Trophoblast cell (in vitro differentiated cells and primary cell): ENCODE data around the gene FITM2.

Source experiments
- DNase-seq, 2 donors: peaks; one replicate each; pipeline ENCODE4 v3.0.0-alpha.2; 2016
- H2AFZ ChIP-seq: 2 replicates; pipeline ENCODE4 v1.6.1; 2013; ENCODE audit warnings: low read length, moderate library complexity, mild to moderate bottlenecking; ENCODE audit not compliant: insufficient read depth, poor library complexity
- H2AK5ac ChIP-seq: 2 replicates; pipeline ENCODE4 v1.6.1; 2013; ENCODE audit warnings: mild to moderate bottlenecking, low read length
- H2BK120ac ChIP-seq: 2 replicates; pipeline ENCODE4 v1.6.1; 2013; ENCODE audit warnings: low read length, mild to moderate bottlenecking, moderate library complexity; ENCODE audit not compliant: insufficient read depth, poor library complexity
- H2BK12ac ChIP-seq: 2 replicates; pipeline ENCODE4 v1.6.1; 2013; ENCODE audit warnings: mild to moderate bottlenecking, low read length, moderate library complexity
- H2BK5ac ChIP-seq: 2 replicates; pipeline ENCODE4 v1.6.1; 2013; ENCODE audit warnings: low read length, low read depth, moderate library complexity, mild to moderate bottlenecking; ENCODE audit not compliant: poor library complexity
- H3K14ac ChIP-seq: 2 replicates; pipeline ENCODE4 v1.6.1; 2013; ENCODE audit warnings: mild to moderate bottlenecking, low read length
- H3K18ac ChIP-seq: 2 replicates; pipeline ENCODE4 v1.6.1; 2013; ENCODE audit warnings: mild to moderate bottlenecking, low read length
- H3K23ac ChIP-seq: 2 replicates; pipeline ENCODE4 v1.6.1; 2013; ENCODE audit warnings: low read length
- H3K27ac ChIP-seq: 2 replicates; pipeline ENCODE4 v1.5.1; 2013; ENCODE audit warnings: low read depth, mild to moderate bottlenecking, inconsistent platforms, low read length, moderate library complexity
- H3K27me3 ChIP-seq: 2 replicates; pipeline ENCODE4 v1.6.1; 2013; ENCODE audit warnings: inconsistent platforms, mild to moderate bottlenecking, low read length, moderate library complexity; ENCODE audit not compliant: insufficient read depth
- H3K36me3 ChIP-seq, 2 experiments: 1 replicate in 1 of 2; 2 replicates in 1 of 2; pipeline ENCODE4 v1.6.1; 2013; ENCODE audit warnings: low read length in 2 of 2, mild to moderate bottlenecking in 2 of 2, moderate library complexity in 1 of 2; ENCODE audit not compliant: insufficient read depth in 2 of 2, control insufficient read depth in 1 of 2
- H3K4ac ChIP-seq: 2 replicates; pipeline ENCODE4 v1.6.1; 2013; ENCODE audit warnings: low read depth, mild to moderate bottlenecking, low read length, moderate library complexity
- H3K4me1 ChIP-seq, 2 experiments: 1 replicate in 1 of 2; 2 replicates in 1 of 2; pipeline ENCODE4 v1.6.1; 2013; ENCODE audit warnings: low read length in 2 of 2, mild to moderate bottlenecking in 2 of 2, moderate library complexity in 1 of 2; ENCODE audit not compliant: insufficient read depth in 2 of 2, control insufficient read depth in 1 of 2
- H3K4me2 ChIP-seq: 2 replicates; pipeline ENCODE4 v1.6.1; 2013; ENCODE audit warnings: inconsistent platforms, mild to moderate bottlenecking, low read length, moderate library complexity
- H3K4me3 ChIP-seq: 2 replicates; pipeline ENCODE4 v1.5.1; 2013; ENCODE audit warnings: mild to moderate bottlenecking, low read depth, low read length, inconsistent platforms
- H3K79me1 ChIP-seq: one replicate; pipeline ENCODE4 v1.6.1; 2013; ENCODE audit warnings: low read length
- H3K79me2 ChIP-seq: 2 replicates; pipeline ENCODE4 v1.6.1; 2013; ENCODE audit warnings: low read length, mild to moderate bottlenecking; ENCODE audit not compliant: control insufficient read depth, insufficient read depth, poor library complexity
- H3K9ac ChIP-seq: 2 replicates; pipeline ENCODE4 v1.6.1; 2013; ENCODE audit warnings: mild to moderate bottlenecking, low read length
- H3K9me3 ChIP-seq: 2 replicates; pipeline ENCODE4 v1.6.1; 2013; ENCODE audit warnings: low read depth, mild to moderate bottlenecking, control low read depth, inconsistent platforms, low read length; ENCODE audit not compliant: insufficient read depth
- H4K12ac ChIP-seq: 2 replicates; pipeline ENCODE4 v1.6.1; 2013; ENCODE audit warnings: low read depth, mild to moderate bottlenecking, low read length, moderate library complexity
- H4K8ac ChIP-seq: 2 replicates; pipeline ENCODE4 v1.6.1; 2013; ENCODE audit warnings: low read depth, mild to moderate bottlenecking, low read length, moderate library complexity
- H4K91ac ChIP-seq: one replicate; pipeline ENCODE4 v1.6.1; 2013; ENCODE audit warnings: low read depth, mild to moderate bottlenecking, low read length, moderate library complexity
- WGBS: extraction: QIAGEN DNeasy Blood & Tissue Kit; methylation state at CpG from one replicate; pipeline ENCODE4 v1.1.7; 2013; ENCODE audit warnings: missing lambda C conversion rate; ENCODE audit not compliant: insufficient read length, insufficient coverage; ENCODE audit errors: extremely low coverage; 5-methylcytosine and 5-hydroxymethylcytosine counted together

The FITM2 gene

DNA sequence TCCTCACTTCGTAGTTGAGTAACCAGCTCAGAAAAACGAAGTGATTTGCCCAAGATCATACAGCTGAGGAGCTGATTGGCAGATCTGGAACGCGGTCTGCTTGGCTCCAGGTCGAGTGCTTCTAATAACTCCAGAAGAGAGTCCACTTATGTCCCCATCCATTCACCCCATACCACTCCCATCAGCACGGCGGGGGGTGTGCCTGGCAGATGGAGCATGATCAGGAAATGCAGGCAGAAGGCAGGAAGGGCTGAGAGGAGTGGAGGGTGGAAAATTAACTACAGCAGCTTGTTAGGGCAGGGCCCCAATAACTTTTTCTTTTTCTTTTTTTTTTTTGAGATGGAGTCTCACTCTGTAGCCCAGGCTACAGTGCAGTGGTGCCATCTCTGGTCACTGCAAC lies 15.0 kb downstream of the FITM2 start:
- Histone ChIP-seq H3K4me2 (no peak overlapping the region), H2AK5ac (no peak overlapping the region), H4K12ac (no peak overlapping the region), H3K79me2 (no peaks in the 10 kb centered on the region), H3K9me3 (peaks cover 2% of the 10 kb centered on the region), H3K4ac (no peak overlapping the region), H3K36me3 (no peaks in the 10 kb centered on the region), H3K4me1 (peaks cover 4 to 6% of the 10 kb centered on the region in 2 experiments), H2BK120ac (no peak overlapping the region), H4K91ac (no peak overlapping the region), H3K4me3 (no peak overlapping the region), H3K23ac (no peak overlapping the region), H2BK12ac (no peak overlapping the region), H3K18ac (no peak overlapping the region), H3K79me1 (no peaks in the 10 kb centered on the region), H2AFZ (no peak overlapping the region), H4K8ac (no peak overlapping the region), H2BK5ac (no peak overlapping the region), H3K27me3 (no peaks in the 10 kb centered on the region), H3K9ac (no peak overlapping the region), H3K14ac (no peak overlapping the region), H3K27ac (no peak overlapping the region)
- WGBS = no CpG with 5 or more reads among the region's 7 CpGs
- DNase-seq = no peak

GRCh38 chr20:44291754-44292153 lies 19.2 kb downstream of the FITM2 start:
- WGBS = no CpG with 5 or more reads among the region's 7 CpGs
- Histone ChIP-seq H2BK120ac (no peak overlapping the region), H3K4me3 (no peak overlapping the region), H2AFZ (no peak overlapping the region), H3K9ac (no peak overlapping the region), H3K14ac (no peak overlapping the region), H3K79me2 (no peaks in the 10 kb centered on the region), H2BK5ac (no peak overlapping the region), H4K91ac (no peak overlapping the region), H3K9me3 (no peaks in the 10 kb centered on the region), H3K27me3 (no peaks in the 10 kb centered on the region), H2BK12ac (no peak overlapping the region), H3K18ac (no peak overlapping the region), H3K36me3 (no peaks in the 10 kb centered on the region), H3K27ac (no peak overlapping the region), H3K23ac (no peak overlapping the region), H4K8ac (no peak overlapping the region), H3K4me2 (no peak overlapping the region), H2AK5ac (no peak overlapping the region), H3K4ac (no peak overlapping the region), H3K79me1 (no peaks in the 10 kb centered on the region), H4K12ac (no peak overlapping the region), H3K4me1 (peaks cover 4 to 6% of the 10 kb centered on the region in 2 experiments)
- DNase-seq = no peak

DNA sequence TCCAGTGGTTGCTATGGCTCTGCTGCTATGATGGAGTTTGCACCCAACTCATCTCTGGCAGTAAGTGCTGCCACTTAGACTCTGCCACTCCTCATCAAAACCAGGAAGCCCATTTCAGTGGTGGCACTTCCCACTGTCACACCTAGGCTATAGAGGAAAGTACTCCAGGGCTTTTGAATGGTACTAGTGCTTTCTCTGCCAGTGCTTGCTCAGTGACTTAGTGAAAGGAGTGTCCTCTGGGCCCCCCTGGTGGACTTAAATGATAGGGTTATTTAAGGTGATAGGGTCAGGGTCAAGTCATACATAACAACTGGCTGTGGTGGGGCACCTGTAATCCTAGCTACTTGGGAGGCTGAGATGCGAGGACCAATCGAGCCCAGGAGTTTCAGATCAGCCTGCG lies 22.8 kb downstream of the FITM2 start:
- no peak overlapping the region for H2BK12ac ChIP-seq
- no peak overlapping the region for H4K8ac ChIP-seq
- no peak overlapping the region for H3K23ac ChIP-seq
- no peak for DNase-seq
- no peak overlapping the region for H2BK5ac ChIP-seq
- no peak overlapping the region for H2AFZ ChIP-seq
- no peak overlapping the region for H3K14ac ChIP-seq
- no peaks in the 10 kb centered on the region for H3K4me1 ChIP-seq
- H3K18ac ChIP-seq = no peak overlapping the region
- H3K9me3 ChIP-seq = no peaks in the 10 kb centered on the region
- no peak overlapping the region for H3K4ac ChIP-seq
- no peaks in the 10 kb centered on the region for H3K79me2 ChIP-seq
- H4K91ac ChIP-seq = no peak overlapping the region
- no peaks in the 10 kb centered on the region for H3K36me3 ChIP-seq
- no peaks in the 10 kb centered on the region for H3K27me3 ChIP-seq
- H2AK5ac ChIP-seq = no peak overlapping the region
- H3K27ac ChIP-seq = no peak overlapping the region
- no CpG with 5 or more reads among the region's 3 CpGs for WGBS
- H3K79me1 ChIP-seq = no peaks in the 10 kb centered on the region
- no peak overlapping the region for H3K4me3 ChIP-seq
- H3K4me2 ChIP-seq = no peak overlapping the region
- no peak overlapping the region for H4K12ac ChIP-seq
- no peak overlapping the region for H2BK120ac ChIP-seq
- H3K9ac ChIP-seq = no peak overlapping the region

DNA sequence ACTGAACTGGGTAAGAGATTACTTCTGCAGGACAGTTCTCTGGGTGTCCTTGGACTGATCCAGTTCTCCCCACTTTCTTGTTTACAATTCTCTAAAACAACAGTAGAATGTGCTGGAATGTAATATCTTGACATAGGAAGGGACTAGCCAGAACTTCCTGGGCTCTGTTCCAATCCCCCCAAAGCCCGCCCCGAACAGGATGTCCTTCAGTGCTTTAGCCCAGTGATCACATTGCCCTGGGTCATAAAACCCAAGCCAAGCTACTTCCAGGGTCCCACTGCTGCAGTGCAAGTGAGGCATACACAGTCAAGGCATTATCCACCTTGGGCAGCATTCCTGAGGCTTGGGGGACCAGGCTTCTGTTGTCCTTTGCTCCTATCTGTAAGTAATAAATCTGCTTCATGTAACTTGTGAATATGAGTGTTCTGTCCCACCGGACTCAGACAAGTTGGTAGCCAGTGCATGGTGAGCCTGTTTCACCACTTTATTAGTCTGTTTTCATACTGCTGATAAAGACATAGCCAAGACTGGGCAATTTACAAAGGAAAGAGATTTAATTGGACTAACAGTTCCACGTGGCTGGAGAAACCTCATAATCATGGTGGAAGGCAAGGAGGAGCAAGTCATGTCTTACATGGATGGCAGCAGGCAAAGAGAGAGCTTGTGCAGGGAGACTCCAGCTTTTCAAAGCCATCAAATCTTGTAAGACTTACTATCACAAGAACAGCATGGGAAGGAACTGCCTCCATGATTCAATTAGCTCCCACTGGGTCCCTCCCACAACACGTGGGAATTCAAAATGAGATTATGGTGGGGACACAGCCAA lies 23.5 kb downstream of the FITM2 start:
- no peak overlapping the region for H3K4me3 ChIP-seq

More for the DNA sequence above, 23.5 kb downstream of the FITM2 start:
- Histone ChIP-seq H2AFZ (no peak overlapping the region), H3K23ac (no peak overlapping the region), H3K36me3 (no peaks in the 10 kb centered on the region), H3K4me2 (no peak overlapping the region), H3K14ac (no peak overlapping the region), H3K79me1 (no peaks in the 10 kb centered on the region), H2AK5ac (no peak overlapping the region), H3K9ac (no peak overlapping the region), H2BK12ac (no peak overlapping the region), H3K4ac (no peak overlapping the region), H4K91ac (no peak overlapping the region), H3K9me3 (no peaks in the 10 kb centered on the region), H3K4me1 (no peaks in the 10 kb centered on the region), H3K27ac (no peak overlapping the region), H3K27me3 (no peaks in the 10 kb centered on the region), H2BK120ac (no peak overlapping the region), H2BK5ac (no peak overlapping the region), H3K79me2 (no peaks in the 10 kb centered on the region), H4K8ac (no peak overlapping the region), H3K18ac (no peak overlapping the region), H4K12ac (no peak overlapping the region)
- DNase-seq = no peak
- WGBS = no CpG with 5 or more reads among the region's 5 CpGs
